HG03159 (cell line): ENCODE results near the gene COG8.

Source experiments
- ATAC-seq: cut with Tn5 transposase; IDR thresholded peaks from one replicate; pipeline ENCODE4 v1.9.1; 2021; ENCODE audit warnings: mild to moderate bottlenecking, moderate library complexity; ENCODE audit not compliant: unreplicated experiment

The COG8 gene

GRCh38 chr16:69346683-69347082 lies 7.3 kb upstream of the COG8 start:
- ATAC-seq = no peak

DNA sequence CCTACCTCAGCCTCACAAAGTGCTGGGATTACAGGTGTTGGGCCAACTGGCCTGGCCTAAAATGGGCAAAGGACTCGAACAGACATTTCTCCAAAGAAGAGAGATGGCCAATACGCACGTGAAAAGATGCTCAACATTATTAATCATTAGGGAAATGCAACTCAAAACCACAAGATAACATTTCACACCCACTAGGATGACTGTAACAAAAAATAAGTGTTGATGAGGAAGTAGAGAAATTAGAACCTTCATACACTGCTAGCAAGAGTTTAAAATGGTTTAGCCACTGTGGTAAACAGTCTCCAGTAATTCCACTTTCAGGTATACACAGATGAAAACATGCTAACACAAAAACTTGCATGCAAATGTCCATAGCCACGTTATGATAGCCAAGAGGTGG lies 6.6 kb upstream of the COG8 start:
- ATAC-seq = no peak

DNA sequence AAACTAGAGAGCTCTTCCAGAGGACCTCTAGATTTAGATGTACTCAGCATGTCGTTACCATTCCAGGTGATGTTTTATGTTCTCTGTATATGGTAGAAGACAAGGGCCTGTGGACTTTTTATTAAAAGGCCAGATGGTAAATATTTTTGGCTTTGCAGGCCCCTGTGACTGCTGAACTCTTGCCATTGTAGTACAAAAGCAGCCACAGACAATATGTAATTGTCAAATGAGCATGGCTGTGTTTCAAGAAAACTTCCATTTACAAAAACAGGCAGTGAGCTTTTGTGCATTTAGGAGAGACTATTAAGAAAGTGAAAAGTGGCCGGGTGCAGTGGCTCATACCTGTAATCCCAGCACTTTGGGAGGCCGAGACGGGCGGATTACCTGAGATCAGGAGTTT lies 4.8 kb upstream of the COG8 start:
- no peak for ATAC-seq

DNA sequence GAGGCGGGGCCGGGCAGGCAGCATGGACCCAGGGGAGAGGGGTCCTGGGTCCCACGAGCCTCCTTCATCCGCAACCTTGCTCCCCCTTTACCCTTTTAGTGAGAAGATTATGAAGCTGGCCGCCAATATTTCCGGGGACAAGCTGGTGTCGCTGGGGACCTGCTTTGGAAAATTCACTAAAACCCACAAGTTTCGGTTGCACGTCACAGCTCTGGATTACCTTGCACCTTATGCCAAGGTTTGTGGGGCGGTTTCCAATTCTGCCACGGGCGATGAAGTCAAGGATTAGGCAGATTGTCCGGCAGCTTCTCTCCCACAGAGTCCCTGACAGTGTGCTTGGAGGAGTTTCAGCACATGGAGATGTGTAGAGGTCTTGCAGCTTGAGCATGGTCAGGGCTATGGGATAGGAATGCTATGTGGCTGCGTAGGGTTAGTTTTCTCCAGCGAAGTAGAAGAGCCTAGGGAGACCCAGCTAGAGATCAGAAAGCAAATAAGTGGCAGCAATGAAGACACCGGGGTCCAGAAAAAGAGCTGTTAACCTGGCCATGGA lies 806 bp upstream of the COG8 start:
- no peak for ATAC-seq

DNA sequence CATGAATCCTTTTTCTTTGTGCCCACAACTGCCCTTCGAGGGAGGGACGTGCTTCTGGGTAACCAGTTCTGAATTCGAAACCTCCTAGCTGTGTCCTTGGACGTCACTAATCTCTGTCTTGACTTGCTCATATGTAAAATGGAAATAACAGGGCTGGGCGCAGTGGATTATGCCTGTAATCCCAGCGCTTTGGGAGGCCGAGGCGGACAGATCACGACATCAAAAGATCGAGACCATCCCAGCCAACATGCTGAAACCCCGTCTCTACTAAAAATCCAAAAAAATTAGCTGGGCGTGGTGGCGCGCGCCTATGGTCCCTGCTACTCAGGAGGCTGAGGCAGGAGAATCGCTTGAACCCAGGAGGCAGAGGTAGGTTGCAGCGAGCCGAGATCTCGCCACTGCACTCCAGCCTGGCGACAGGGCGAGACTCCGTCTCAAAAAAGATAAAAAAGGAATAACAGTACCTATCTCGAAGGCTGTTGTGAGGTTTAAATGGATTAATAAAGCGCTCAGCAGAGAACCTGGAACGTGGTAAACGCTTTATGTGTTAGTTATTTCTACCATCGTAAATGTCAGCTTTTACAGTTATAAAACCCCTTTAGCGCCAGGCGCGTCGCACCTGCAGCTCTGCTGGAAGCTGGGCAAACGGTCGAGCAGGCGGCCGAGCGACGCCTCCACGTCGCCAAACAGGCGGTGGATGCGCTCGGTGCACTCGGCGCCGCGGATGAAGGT lies 641 bp downstream of the COG8 start:
- ATAC-seq = no peak

GRCh38 chr16:69334696-69335095 lies 4.7 kb downstream of the COG8 start:
- no peak for ATAC-seq

- peak; percentile 90 for ATAC-seq
Observed at GRCh38 chr16:69330286-69331109, 8.9 kb downstream of the COG8 start, which contains the start of gene PDF. Gene PDF (minus strand): TSS chr16:69330588. CDS start chr16:69330570, 18 bp downstream.

DNA sequence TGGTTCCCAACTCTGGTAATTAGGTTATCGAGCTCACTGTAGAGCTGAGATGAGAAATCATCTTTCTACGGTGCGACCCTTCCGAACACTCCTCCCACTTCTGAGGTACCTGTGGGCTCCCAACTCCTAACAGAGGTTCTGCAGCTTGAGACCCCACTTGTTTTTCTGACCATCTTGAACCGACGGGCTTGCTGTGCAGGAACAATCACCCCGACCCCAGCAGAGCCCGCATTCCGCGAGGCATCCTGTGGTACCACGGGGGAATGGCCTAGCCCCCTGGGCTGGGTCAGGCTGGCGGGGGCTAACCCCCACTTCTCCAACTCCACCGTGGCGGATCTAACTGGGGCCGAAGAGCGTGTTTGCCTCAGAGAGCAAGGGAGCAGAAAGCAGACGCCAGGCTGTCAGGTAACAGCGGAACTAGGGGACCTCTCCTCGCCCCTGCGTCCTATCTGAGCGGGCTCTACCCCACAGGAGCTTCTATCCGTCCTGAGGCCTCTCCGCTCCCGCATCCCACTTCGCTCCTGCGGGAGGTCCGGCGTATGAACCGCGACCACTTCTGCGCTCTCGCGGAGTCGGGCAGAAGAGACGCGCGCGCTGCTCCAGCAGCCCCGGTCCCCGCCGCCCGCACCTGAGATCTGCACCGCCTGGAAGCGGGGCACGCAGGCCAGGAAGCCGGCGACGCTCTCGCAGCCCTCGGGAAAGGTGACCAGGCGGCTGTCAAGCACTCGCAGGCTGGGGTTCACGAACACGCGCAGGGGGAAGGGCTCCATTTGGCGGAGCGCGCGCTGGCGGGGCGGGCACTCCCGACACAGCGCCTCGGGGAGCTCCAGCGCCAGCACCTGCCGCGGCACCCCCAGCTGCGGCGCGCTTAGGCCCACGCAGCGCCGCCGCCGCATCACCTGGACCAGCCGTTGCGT lies 9.7 kb downstream of the COG8 start:
- peak; percentile 33 for ATAC-seq

DNA sequence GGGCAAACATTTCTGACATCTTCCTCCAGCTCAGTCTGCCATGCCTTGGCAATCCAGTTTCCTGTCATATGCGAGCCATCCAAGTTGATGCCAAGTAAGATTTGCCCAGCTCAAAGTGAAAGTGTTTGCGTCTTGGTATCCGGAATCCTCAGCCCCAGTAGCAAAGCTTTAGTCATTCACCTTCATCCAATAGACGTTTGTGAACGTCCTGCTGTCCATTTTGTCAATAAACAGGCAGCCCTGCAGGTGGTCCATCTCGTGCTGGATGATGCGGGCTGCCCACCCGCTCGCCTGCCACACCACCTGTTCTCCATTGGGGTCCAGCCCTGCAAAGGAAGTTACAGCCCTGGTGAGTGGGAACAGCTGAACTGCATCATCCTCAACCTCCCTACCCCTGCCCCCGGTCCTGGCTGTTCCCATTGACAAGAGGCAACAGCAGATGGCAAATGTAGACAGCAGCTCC lies 10.5 kb downstream of the COG8 start:
- no peak for ATAC-seq

- ATAC-seq = no peak
Observed at GRCh38 chr16:69327585-69328310, 11.6 kb downstream of the COG8 start.

GRCh38 chr16:69326172-69326873 lies 13.0 kb downstream of the COG8 start:
- no peak for ATAC-seq

- no peak for ATAC-seq
Observed at GRCh38 chr16:69325784-69326171, 13.6 kb downstream of the COG8 start.

DNA sequence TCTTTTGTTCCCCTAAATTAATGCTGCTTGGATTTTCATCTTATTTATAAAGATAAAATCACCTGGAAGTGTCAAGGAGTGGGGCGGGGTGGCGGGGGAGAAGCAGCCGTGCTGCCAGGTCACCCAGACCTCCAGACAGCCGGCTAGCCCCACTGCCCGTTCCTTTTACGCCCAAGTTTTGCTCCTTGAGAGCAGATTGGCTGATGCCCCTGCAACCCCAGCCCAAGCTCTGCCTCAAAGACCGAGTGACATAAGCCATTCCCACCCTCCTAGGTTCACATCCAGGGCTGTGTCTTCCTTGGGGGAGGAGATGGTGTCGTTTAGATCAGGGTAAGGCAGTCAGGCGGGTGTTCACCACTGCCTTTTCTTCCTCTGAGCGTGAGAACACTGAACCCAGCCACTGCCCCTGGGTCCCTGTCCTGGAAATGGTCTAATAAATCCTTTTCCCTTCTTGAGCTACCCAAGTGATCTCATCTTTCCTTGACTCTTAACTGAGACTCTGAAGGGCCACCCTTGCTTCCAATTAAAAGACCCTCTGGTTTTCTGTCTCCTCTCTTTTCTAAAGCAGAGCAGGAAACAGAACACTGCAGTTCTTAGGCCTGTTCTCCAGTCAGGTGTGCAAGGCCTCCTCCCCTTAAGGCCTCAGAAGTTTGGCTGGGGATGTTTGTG lies 14.6 kb downstream of the COG8 start:
- no peak for ATAC-seq

- ATAC-seq = no peak
Observed at GRCh38 chr16:69324013-69324531, 15.3 kb downstream of the COG8 start.

- ATAC-seq = no peak
Observed at GRCh38 chr16:69323415-69323814, 15.9 kb downstream of the COG8 start.

DNA sequence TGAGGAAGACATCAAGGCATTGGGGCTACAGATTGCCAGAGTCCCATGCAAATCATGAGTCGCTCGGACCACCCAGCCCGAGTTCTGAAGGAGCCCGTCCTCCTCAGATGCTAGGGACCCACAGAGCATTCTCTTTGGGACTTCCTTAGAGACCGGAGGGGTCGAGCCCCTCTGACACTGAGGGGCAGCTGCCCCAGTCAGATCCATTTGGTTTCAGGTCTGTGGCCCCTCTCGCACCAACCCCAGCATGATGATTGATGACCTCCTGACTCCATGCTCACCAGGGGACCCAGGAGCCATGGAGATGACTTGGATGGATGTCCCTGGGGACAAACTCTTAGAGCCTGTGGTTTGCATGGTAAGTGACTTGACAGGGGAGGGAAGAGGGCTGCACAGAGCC lies 17.0 kb downstream of the COG8 start:
- ATAC-seq = no peak

DNA sequence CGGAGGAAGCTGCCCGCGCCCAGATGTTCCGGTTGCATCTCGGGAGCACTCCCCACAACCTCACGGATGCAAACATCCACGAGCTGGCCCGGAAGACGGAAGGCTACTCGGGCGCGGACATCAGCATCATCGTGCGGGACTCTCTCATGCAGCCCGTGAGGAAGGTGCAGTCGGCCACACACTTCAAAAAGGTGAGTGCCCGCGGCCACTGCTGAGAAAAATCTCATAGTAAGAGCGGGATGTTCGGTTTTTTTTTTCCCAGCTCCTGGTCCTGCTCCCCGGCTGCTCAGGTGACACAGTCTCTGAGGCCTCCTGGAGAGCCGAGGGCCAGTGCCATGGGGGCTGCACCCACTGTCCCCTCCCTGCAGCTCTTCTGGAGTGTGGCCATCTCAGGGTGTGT lies 18.3 kb downstream of the COG8 start:
- ATAC-seq = no peak

GRCh38 chr16:69320740-69321073 lies 18.7 kb downstream of the COG8 start:
- no peak for ATAC-seq
